GM19324 (cell line): ENCODE measurements around the gene TENT5A.

Experiments
- ATAC-seq: cut with Tn5 transposase; IDR thresholded peaks from one replicate; pipeline ENCODE4 v1.9.1; 2021; ENCODE audit warnings: mild to moderate bottlenecking, moderate library complexity; ENCODE audit not compliant: unreplicated experiment, low FRiP score

TENT5A gene

GRCh38 chr6:81772741-81773140 lies 20.3 kb upstream of the TENT5A start:
- ATAC-seq, result peak; percentile 91

GRCh38 chr6:81771097-81771496 lies 18.6 kb upstream of the TENT5A start:
- no peak for ATAC-seq

- no peak for ATAC-seq
Observed at GRCh38 chr6:81770381-81770780, 17.9 kb upstream of the TENT5A start.

GRCh38 chr6:81769824-81770223 lies 17.3 kb upstream of the TENT5A start:
- no peak for ATAC-seq

GRCh38 chr6:81768150-81768942 lies 15.9 kb upstream of the TENT5A start:
- no peak for ATAC-seq

- ATAC-seq, result no peak
Observed at GRCh38 chr6:81767163-81767891, 14.8 kb upstream of the TENT5A start.

- ATAC-seq, result peak; percentile 48
Observed at GRCh38 chr6:81766482-81767069, 14.1 kb upstream of the TENT5A start.

- ATAC-seq, result no peak
Observed at GRCh38 chr6:81764531-81764930, 12.1 kb upstream of the TENT5A start.

GRCh38 chr6:81763968-81764367 lies 11.5 kb upstream of the TENT5A start:
- no peak for ATAC-seq

- no peak for ATAC-seq
Observed at GRCh38 chr6:81763051-81763450, 10.6 kb upstream of the TENT5A start.

- ATAC-seq, result no peak
Observed at GRCh38 chr6:81762606-81763005, 10.1 kb upstream of the TENT5A start.

GRCh38 chr6:81762132-81762531 lies 9.7 kb upstream of the TENT5A start:
- no peak for ATAC-seq

- no peak for ATAC-seq
Observed at GRCh38 chr6:81761197-81761596, 8.7 kb upstream of the TENT5A start.

- ATAC-seq, result no peak
Observed at GRCh38 chr6:81759782-81760181, 7.3 kb upstream of the TENT5A start.

- ATAC-seq, result no peak
Observed at GRCh38 chr6:81758221-81758620, 5.7 kb upstream of the TENT5A start.

- ATAC-seq, result no peak
Observed at GRCh38 chr6:81756690-81757089, 4.2 kb upstream of the TENT5A start.

GRCh38 chr6:81755551-81755950 lies 3.1 kb upstream of the TENT5A start:
- no peak for ATAC-seq

- no peak for ATAC-seq
Observed at GRCh38 chr6:81754906-81755305, 2.4 kb upstream of the TENT5A start.

- ATAC-seq, result peak; percentile 37
Observed at GRCh38 chr6:81753711-81754577, 1.5 kb upstream of the TENT5A start.

GRCh38 chr6:81752921-81753710 lies 635 bp upstream of the TENT5A start:
- ATAC-seq, result peak; percentile 80
